Parathyroid adenoma (tissue), 2 donors: Measurements from ENCODE around the gene CXXC5.

Experiments used
- H2AFZ ChIP-seq: fragments of 300-600 bp; sonication (generic); one replicate; pipeline ENCODE4 v1.7.0; 2017; ENCODE audit warnings: antibody characterized with exemption, mild to moderate bottlenecking
- H3K27ac ChIP-seq: fragments of 300-600 bp; sonication (generic); one replicate; pipeline ENCODE4 v1.7.0; 2017
- H3K27me3 ChIP-seq: fragments of 300-600 bp; sonication (generic); one replicate; pipeline ENCODE4 v1.7.0; 2017; ENCODE audit warnings: low read length; ENCODE audit not compliant: control insufficient read depth, insufficient read depth
- H3K36me3 ChIP-seq: fragments of 300-600 bp; sonication (generic); one replicate; pipeline ENCODE4 v1.7.0; 2017; ENCODE audit warnings: low read length; ENCODE audit not compliant: control insufficient read depth, insufficient read depth
- H3K4me1 ChIP-seq: fragments of 300-600 bp; sonication (generic); one replicate; pipeline ENCODE4 v1.7.0; 2017; ENCODE audit warnings: control low read depth
- H3K4me2 ChIP-seq: fragments of 300-600 bp; sonication (generic); one replicate; pipeline ENCODE4 v1.7.0; 2017; ENCODE audit warnings: low read length
- H3K4me3 ChIP-seq: fragments of 300-600 bp; sonication (generic); one replicate; pipeline ENCODE4 v1.7.0; 2017; ENCODE audit warnings: low read depth, low read length
- H3K79me2 ChIP-seq: fragments of 300-600 bp; sonication (generic); one replicate; pipeline ENCODE4 v1.7.0; 2017; ENCODE audit warnings: control low read depth
- H3K9ac ChIP-seq: fragments of 300-600 bp; sonication (generic); one replicate; pipeline ENCODE4 v1.7.0; 2017; ENCODE audit warnings: mild to moderate bottlenecking
- H3K9me3 ChIP-seq: fragments of 300-600 bp; sonication (generic); one replicate; pipeline ENCODE4 v1.7.0; 2017; ENCODE audit warnings: low read length; ENCODE audit not compliant: control insufficient read depth
- CTCF ChIP-seq: fragments of 300-600 bp; sonication (generic); IDR thresholded peaks from one replicate; pipeline ENCODE4 v1.7.0; 2017; ENCODE audit warnings: antibody characterized with exemption, mild to moderate bottlenecking
- donor health status: primary hyperparathyroidism.

The CXXC5 gene

GRCh38 chr5:139696167-139696893 lies 48.2 kb downstream of the CXXC5 start:
- H3K4me1 ChIP-seq: peaks cover 4% of the 10 kb centered on the region

DNA sequence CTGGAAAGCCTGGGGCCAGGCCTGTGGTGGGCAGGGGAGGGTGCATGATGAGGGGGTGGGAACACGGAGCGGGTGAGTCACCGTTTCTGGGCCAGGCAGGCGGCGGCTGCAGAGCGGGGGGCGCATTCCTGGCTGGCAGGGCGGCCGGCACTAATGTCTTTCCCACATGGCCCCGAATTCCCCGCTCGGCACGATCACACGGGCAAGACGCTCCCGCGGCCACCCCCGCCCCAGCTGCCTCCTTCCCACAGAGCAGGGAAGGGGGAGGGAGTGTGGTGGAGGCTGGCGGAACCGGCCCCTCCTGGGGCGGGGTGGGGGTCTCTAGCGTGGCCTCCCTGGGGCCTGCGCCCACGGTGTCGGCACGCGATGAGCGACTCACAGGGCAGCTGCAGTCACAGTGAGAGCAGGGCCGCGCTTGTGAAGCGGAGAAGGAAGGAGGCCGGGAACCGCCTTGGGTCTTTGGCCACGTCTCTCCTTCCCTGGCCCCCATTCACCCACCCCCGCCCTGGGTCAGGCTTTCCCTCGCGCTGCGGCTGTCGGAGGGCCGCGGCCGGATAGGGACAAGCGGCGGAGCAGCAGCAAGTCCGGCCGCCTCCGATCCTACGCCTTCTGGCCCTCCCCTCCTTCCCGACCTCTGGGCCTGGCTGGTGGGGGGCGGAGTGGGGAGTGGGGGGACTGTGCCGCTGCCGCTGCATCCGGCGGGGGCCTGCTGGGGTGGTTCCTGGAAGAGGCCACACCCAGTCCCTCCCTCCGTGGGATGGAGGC lies 48.9 kb downstream of the CXXC5 start:
- no peak overlapping the region for H3K27ac ChIP-seq
- H3K79me2 ChIP-seq: no peaks in the 10 kb centered on the region
- H3K27me3 ChIP-seq: no peaks in the 10 kb centered on the region
- H3K36me3 ChIP-seq: no peaks in the 10 kb centered on the region
- no peaks in the 10 kb centered on the region for H3K9me3 ChIP-seq
- TF ChIP-seq CTCF: no peak
- H3K4me3 ChIP-seq: no peak overlapping the region
- no peak overlapping the region for H3K9ac ChIP-seq
- H2AFZ ChIP-seq: peak overlapping the region; percentile 47
- peaks cover 4% of the 10 kb centered on the region for H3K4me1 ChIP-seq
- no peak overlapping the region for H3K4me2 ChIP-seq

More at GRCh38 chr5:139696167-139696893, 48.2 kb downstream of the CXXC5 start:
- TF ChIP-seq CTCF: no peak
- H3K27ac ChIP-seq: no peak overlapping the region
- H3K27me3 ChIP-seq: no peaks in the 10 kb centered on the region
- peak overlapping the region; percentile 47 for H2AFZ ChIP-seq
- H3K9ac ChIP-seq: no peak overlapping the region
- no peaks in the 10 kb centered on the region for H3K36me3 ChIP-seq
- no peaks in the 10 kb centered on the region for H3K79me2 ChIP-seq
- no peak overlapping the region for H3K4me2 ChIP-seq
- H3K4me3 ChIP-seq: no peak overlapping the region
- H3K9me3 ChIP-seq: no peaks in the 10 kb centered on the region

- H3K36me3 ChIP-seq: no peaks in the 10 kb centered on the region
- H3K4me1 ChIP-seq: peaks cover 4% of the 10 kb centered on the region
- H3K4me3 ChIP-seq: no peak overlapping the region
- H3K9me3 ChIP-seq: no peaks in the 10 kb centered on the region
- H3K9ac ChIP-seq: no peak overlapping the region
- no peak overlapping the region for H3K27ac ChIP-seq
- no peak for TF ChIP-seq CTCF
- peak overlapping the region; percentile 31 for H3K4me2 ChIP-seq
- H2AFZ ChIP-seq: no peak overlapping the region
- H3K79me2 ChIP-seq: no peaks in the 10 kb centered on the region
- no peaks in the 10 kb centered on the region for H3K27me3 ChIP-seq
Measured at GRCh38 chr5:139698490-139699146, 50.5 kb downstream of the CXXC5 start.

- H3K79me2 ChIP-seq: no peaks in the 10 kb centered on the region
- no peak overlapping the region for H3K4me2 ChIP-seq
- H3K9me3 ChIP-seq: no peaks in the 10 kb centered on the region
- H3K4me3 ChIP-seq: no peak overlapping the region
- no peak overlapping the region for H3K9ac ChIP-seq
- TF ChIP-seq CTCF: no peak
- no peaks in the 10 kb centered on the region for H3K36me3 ChIP-seq
- peaks cover 4% of the 10 kb centered on the region for H3K4me1 ChIP-seq
- no peak overlapping the region for H2AFZ ChIP-seq
- no peaks in the 10 kb centered on the region for H3K27me3 ChIP-seq
- H3K27ac ChIP-seq: no peak overlapping the region
Measured at GRCh38 chr5:139699351-139699750, 51.2 kb downstream of the CXXC5 start.
